ENCODE measurements around the gene RRP1. TPM values are rescaled to one million over a fixed set of nuclear protein-coding genes. Genes with fewer than 3 reads are reported as not detected.
"Not testable (repeated sequence)": the region's sequence is repeated elsewhere in the genome, so short reads cannot be mapped to it uniquely, and the experiment has no call there.

Gene RRP1
- total RNA-seq, 1 donor from 2014 or later: 94.4 TPM

- no peak overlapping the region for H3K4me3 Mint-ChIP-seq
- H3K9me3 Mint-ChIP-seq: no peaks in the 10 kb centered on the region
- H3K27ac Mint-ChIP-seq: no peak overlapping the region
- H3K36me3 Mint-ChIP-seq (ENCODE audit: low read depth): peaks cover 3% of the 10 kb centered on the region
- H3K27me3 Mint-ChIP-seq: no peaks in the 10 kb centered on the region
- intact Hi-C loops (cut with micrococcal nuclease): no loop called here
- no peak for DNase-seq
- peaks cover 7% of the 10 kb centered on the region for H3K4me1 Mint-ChIP-seq
Measured at GRCh38 chr21:43816611-43817071, 27.3 kb downstream of the RRP1 start.

GRCh38 chr21:43817157-43818086 lies 28.0 kb downstream of the RRP1 start:
- H3K27ac Mint-ChIP-seq: no peak overlapping the region

GRCh38 chr21:43818685-43819084 lies 29.3 kb downstream of the RRP1 start:
- DNase-seq: no peak
- no peaks in the 10 kb centered on the region for H3K27me3 Mint-ChIP-seq
- no peaks in the 10 kb centered on the region for H3K9me3 Mint-ChIP-seq
- no peak overlapping the region for H3K27ac Mint-ChIP-seq
- intact Hi-C loops (cut with micrococcal nuclease): no loop called here
- H3K36me3 Mint-ChIP-seq (ENCODE audit: low read depth): peaks cover 3% of the 10 kb centered on the region
- H3K4me3 Mint-ChIP-seq: no peak overlapping the region
- peaks cover 3% of the 10 kb centered on the region for H3K4me1 Mint-ChIP-seq

More at GRCh38 chr21:43817157-43818086, 28.0 kb downstream of the RRP1 start:
- H3K36me3 Mint-ChIP-seq (ENCODE audit: low read depth): peaks cover 3% of the 10 kb centered on the region
- no peak overlapping the region for H3K4me3 Mint-ChIP-seq
- H3K4me1 Mint-ChIP-seq: peaks cover 6% of the 10 kb centered on the region
- intact Hi-C loops (cut with micrococcal nuclease): no loop called here
- no peaks in the 10 kb centered on the region for H3K9me3 Mint-ChIP-seq
- DNase-seq: no peak
- no peaks in the 10 kb centered on the region for H3K27me3 Mint-ChIP-seq

GRCh38 chr21:43819511-43820405 lies 30.4 kb downstream of the RRP1 start:
- Mint-ChIP-seq H3K27ac (no peak overlapping the region), H3K9me3 (no peaks in the 10 kb centered on the region), H3K27me3 (no peaks in the 10 kb centered on the region), H3K36me3 (ENCODE audit: low read depth) (peaks cover 3% of the 10 kb centered on the region), H3K4me3 (no peak overlapping the region), H3K4me1 (peaks cover 2% of the 10 kb centered on the region)
- intact Hi-C loops (cut with micrococcal nuclease): no loop called here
- no peak for DNase-seq

- intact Hi-C loops (cut with micrococcal nuclease): no loop called here
- Mint-ChIP-seq H3K27me3 (no peaks in the 10 kb centered on the region), H3K4me3 (no peak overlapping the region), H3K27ac (no peak overlapping the region), H3K9me3 (no peaks in the 10 kb centered on the region), H3K36me3 (ENCODE audit: low read depth) (peaks cover 2% of the 10 kb centered on the region), H3K4me1 (no peaks in the 10 kb centered on the region)
- no peak for DNase-seq
Measured at GRCh38 chr21:43820466-43820865, 31.1 kb downstream of the RRP1 start.

GRCh38 chr21:43822166-43822565 lies 32.8 kb downstream of the RRP1 start:
- intact Hi-C loops (cut with micrococcal nuclease); DNase-seq; H3K4me1 Mint-ChIP-seq; H3K4me3 Mint-ChIP-seq; H3K9me3 Mint-ChIP-seq; H3K36me3 Mint-ChIP-seq (ENCODE audit: low read depth); H3K27me3 Mint-ChIP-seq; H3K27ac Mint-ChIP-seq: not testable (repeated sequence)

- H3K9me3 Mint-ChIP-seq; H3K4me1 Mint-ChIP-seq; DNase-seq; H3K27me3 Mint-ChIP-seq; intact Hi-C loops (cut with micrococcal nuclease); H3K27ac Mint-ChIP-seq; H3K4me3 Mint-ChIP-seq; H3K36me3 Mint-ChIP-seq (ENCODE audit: low read depth): not testable (repeated sequence)
Measured at GRCh38 chr21:43822741-43823140, 33.4 kb downstream of the RRP1 start.

GRCh38 chr21:43824333-43825241 lies 35.2 kb downstream of the RRP1 start:
- Mint-ChIP-seq H3K36me3 (ENCODE audit: low read depth) (no peaks in the 10 kb centered on the region), H3K27ac (no peak overlapping the region), H3K4me3 (no peak overlapping the region), H3K4me1 (peaks cover 3% of the 10 kb centered on the region), H3K27me3 (peaks cover 11% of the 10 kb centered on the region), H3K9me3 (no peaks in the 10 kb centered on the region)
- no peak for DNase-seq
- intact Hi-C loops (cut with micrococcal nuclease): no loop called here

- Mint-ChIP-seq H3K27ac (no peak overlapping the region), H3K9me3 (no peaks in the 10 kb centered on the region), H3K36me3 (ENCODE audit: low read depth) (no peaks in the 10 kb centered on the region), H3K4me1 (peaks cover 3% of the 10 kb centered on the region), H3K4me3 (no peak overlapping the region), H3K27me3 (peaks cover 14% of the 10 kb centered on the region)
- DNase-seq: no peak
- intact Hi-C loops (cut with micrococcal nuclease): no loop called here
Measured at GRCh38 chr21:43825242-43825935, 36.0 kb downstream of the RRP1 start.

- no peak for DNase-seq
- no peaks in the 10 kb centered on the region for H3K36me3 Mint-ChIP-seq (ENCODE audit: low read depth)
- no peak overlapping the region for H3K27ac Mint-ChIP-seq
- peaks cover 3% of the 10 kb centered on the region for H3K4me1 Mint-ChIP-seq
- no peaks in the 10 kb centered on the region for H3K9me3 Mint-ChIP-seq
- H3K4me3 Mint-ChIP-seq: no peak overlapping the region
- intact Hi-C loops (cut with micrococcal nuclease): no loop called here
- H3K27me3 Mint-ChIP-seq: peaks cover 18% of the 10 kb centered on the region
Measured at GRCh38 chr21:43825936-43826622, 36.7 kb downstream of the RRP1 start.

GRCh38 chr21:43826623-43826974 lies 37.2 kb downstream of the RRP1 start:
- Mint-ChIP-seq H3K36me3 (ENCODE audit: low read depth) (no peaks in the 10 kb centered on the region), H3K27ac (peak overlapping the region; percentile 11), H3K9me3 (no peaks in the 10 kb centered on the region), H3K4me3 (no peak overlapping the region), H3K27me3 (peaks cover 18% of the 10 kb centered on the region), H3K4me1 (peaks cover 3% of the 10 kb centered on the region)
- no peak for DNase-seq
- intact Hi-C loops (cut with micrococcal nuclease): no loop called here

GRCh38 chr21:43827015-43827611 lies 37.7 kb downstream of the RRP1 start:
- H3K4me1 Mint-ChIP-seq: peaks cover 3% of the 10 kb centered on the region
- no peaks in the 10 kb centered on the region for H3K9me3 Mint-ChIP-seq
- no peak overlapping the region for H3K27ac Mint-ChIP-seq
- no peaks in the 10 kb centered on the region for H3K36me3 Mint-ChIP-seq (ENCODE audit: low read depth)
- H3K27me3 Mint-ChIP-seq: peaks cover 18% of the 10 kb centered on the region
- intact Hi-C loops (cut with micrococcal nuclease): no loop called here
- H3K4me3 Mint-ChIP-seq: no peak overlapping the region
- DNase-seq: no peak

Measured in activated CD4-positive, alpha-beta T cell treated with anti-CD3 and anti-CD28 coated beads, Interleukin-2, amount 10 ng/mL, durations not matched to agents 24 days and 14 days (primary cell).